Hippocampal formation (tissue), 2 donors: ENCODE measurements around the gene ZNF765.
"Not testable (repeated sequence)": the region's sequence is repeated elsewhere in the genome, so short reads cannot be mapped to it uniquely, and the experiment has no call there.

Experiments used
- DNase-seq, 2 donors: peaks; one replicate each; lab custom pipeline; 2025; lab: John Stamatoyannopoulos, UW

ZNF765 gene

GRCh38 chr19:53422551-53422950 is 27.6 kb downstream of the ZNF765 start:
- DNase-seq = no peak

- not testable (repeated sequence) for DNase-seq
Observed at GRCh38 chr19:53423074-53423473, 28.1 kb downstream of the ZNF765 start.

DNA sequence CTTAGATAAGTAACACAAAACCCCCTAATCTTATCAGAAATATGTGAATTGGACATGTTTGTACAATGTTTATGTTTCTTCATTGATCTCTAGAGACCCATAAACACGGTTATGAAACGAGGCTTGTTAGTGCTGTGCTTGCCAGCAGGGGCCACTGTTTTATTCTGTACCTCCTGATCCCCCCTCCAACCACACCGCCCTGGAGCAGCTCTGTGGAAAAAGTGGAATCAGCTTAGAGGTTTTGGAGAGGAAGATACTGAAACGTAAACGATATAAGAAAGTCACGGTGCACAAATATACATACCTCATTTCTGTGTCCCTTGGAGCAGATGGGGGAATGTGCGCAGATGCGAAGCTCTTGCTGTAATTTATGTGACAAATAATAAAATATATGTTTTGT is 28.7 kb downstream of the ZNF765 start:
- peak; percentile 1 to 9 for DNase-seq

GRCh38 chr19:53424968-53425597 is 30.1 kb downstream of the ZNF765 start:
- peak; percentile 50 to 59 for DNase-seq

- peak; percentile 86 to 87 for DNase-seq
Observed at GRCh38 chr19:53431399-53432087, 36.6 kb downstream of the ZNF765 start, which contains the start of gene ZNF761. Gene ZNF761 (plus strand): TSS chr19:53431984. CDS start chr19:53447269, 15,285 bp downstream.

- no peak for DNase-seq
Observed at GRCh38 chr19:53432088-53432661, 37.2 kb downstream of the ZNF765 start.

DNA sequence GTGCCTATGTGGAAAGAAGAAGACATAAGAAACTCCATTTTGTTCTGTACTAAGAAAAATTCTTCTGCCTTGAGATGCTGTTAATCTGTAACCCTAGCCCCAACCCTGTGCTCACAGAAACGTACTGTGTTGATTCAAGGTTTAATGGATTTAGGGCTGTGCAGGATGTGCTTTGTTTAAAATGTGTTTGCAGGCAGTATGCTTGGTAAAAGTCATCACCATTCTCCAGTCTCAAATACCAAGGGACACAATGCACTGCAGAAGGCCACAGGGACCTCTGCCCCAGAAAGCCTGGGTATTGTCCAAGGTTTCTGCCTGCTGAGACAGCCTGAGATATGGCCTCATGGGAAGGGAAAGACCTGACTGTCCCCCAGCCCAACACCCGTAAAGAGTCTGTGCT is 48.9 kb downstream of the ZNF765 start:
- not testable (repeated sequence) for DNase-seq

GRCh38 chr19:53447196-53447595 is 52.2 kb downstream of the ZNF765 start:
- not testable (repeated sequence) for DNase-seq

GRCh38 chr19:53455828-53456227 is 60.9 kb downstream of the ZNF765 start:
- DNase-seq = no peak

GRCh38 chr19:53460131-53460721 is 65.3 kb downstream of the ZNF765 start:
- DNase-seq = not testable (repeated sequence)

- DNase-seq = no peak
Observed at GRCh38 chr19:53461866-53462265, 66.9 kb downstream of the ZNF765 start.

GRCh38 chr19:53462861-53463260 is 67.9 kb downstream of the ZNF765 start:
- DNase-seq = no peak

GRCh38 chr19:53463263-53463662 is 68.3 kb downstream of the ZNF765 start:
- DNase-seq = peak; percentile 70 to 78

DNA sequence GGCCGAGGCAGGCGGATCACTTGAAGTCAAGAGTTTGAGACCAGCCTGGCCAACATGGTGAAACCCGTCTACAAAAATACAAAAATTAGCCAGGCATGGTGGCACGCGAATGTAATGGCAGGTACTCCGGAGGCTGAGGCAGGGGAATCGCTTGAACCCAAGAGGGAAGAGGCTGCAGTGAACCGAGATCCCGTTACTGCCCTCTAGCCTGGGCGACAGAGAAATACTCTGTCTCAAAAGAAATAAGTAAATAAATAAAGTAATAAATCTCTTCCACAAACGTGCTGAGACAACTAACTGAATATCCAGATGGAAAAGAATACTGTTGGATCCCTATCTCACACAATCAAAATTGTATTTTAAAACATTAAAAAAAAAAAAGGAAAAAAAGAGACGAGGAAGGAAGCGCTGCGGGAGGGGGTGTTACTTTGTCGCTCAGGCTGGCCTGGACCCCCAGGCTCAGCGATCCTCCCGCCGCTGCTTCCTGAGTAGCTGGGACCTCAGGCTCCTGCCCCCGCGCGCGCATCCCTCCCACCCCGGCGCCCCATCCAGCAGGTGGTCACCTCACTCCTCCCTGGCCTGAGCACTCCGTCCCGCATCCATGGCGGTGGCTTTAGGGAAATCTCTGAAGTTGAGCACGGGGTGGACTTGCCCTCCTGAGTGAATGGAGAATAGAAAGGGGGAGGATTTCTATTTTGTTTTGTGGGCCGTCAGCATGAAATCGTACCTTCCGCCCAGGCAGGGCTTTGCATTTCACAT is 72.0 kb downstream of the ZNF765 start:
- no peak for DNase-seq

DNA sequence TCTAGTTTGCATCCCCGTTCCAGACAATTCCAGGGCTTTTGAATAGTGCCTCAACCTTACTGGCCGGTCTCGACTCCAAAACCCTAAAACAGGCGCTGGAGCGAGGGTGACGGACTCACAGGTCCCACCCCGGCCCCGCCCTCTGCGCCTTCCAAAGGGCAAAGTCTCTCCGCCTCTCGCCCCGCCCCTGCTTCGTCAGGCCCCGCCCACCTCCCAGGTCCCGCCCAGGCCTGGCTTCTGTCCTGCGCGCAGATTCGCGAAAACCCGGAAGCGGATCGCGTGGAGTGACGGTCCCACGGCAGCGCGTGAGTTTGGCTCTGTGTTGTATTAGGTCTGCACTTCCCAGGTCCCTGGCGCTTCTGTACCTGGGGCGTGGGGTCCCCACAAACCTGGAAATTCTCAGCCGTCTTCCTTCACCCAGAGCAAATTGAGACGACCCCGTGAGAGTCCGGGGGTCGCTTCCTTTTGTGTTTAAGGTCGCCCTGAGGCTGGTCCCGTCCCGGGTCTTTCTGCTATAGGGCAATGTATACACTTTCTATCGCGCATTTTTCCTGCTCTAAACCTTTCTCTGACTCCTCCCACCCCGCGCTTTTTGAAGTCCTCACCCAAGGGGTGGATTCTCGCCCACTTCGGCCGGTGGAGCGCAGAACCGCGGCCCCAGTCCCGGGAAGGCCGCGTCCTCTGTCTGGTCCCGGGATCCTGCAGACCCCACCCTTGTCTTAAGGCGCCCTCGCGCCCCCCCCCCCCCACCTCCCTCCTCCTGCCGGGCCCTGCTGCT is 72.7 kb downstream of the ZNF765 start, which contains the start of gene ZNF813:
Gene ZNF813, plus strand, starts transcription at position 249 of the 778 bp plus-strand sequence. CDS start 16,090 bp downstream, outside the sequence.
- DNase-seq = peak; percentile 62 to 91

- DNase-seq = not testable (repeated sequence)
Observed at GRCh38 chr19:53468628-53469027, 73.7 kb downstream of the ZNF765 start.

GRCh38 chr19:53471916-53472315 is 77.0 kb downstream of the ZNF765 start:
- DNase-seq = no peak

GRCh38 chr19:53474832-53475231 is 79.9 kb downstream of the ZNF765 start:
- not testable (repeated sequence) for DNase-seq

- not testable (repeated sequence) for DNase-seq
Observed at GRCh38 chr19:53475470-53475869, 80.5 kb downstream of the ZNF765 start.
